H54 (cell line): Measurements from ENCODE around the gene UNC5B.
A peak's percentile ranks its signal among the peaks of the same experiment; 100 is the strongest.

Experiments
- DNase-seq: peaks from one replicate; pipeline ENCODE4 v3.0.0; 2011; ENCODE audit warnings: low spot score, mixed read lengths; ENCODE audit not compliant: insufficient read length
- FAIRE-seq: peaks from 3 replicates; lab custom pipeline; 2011; peaks lifted over from hg19 to GRCh38; lab: Jason Lieb, UNC
- POLR2A ChIP-seq: IDR thresholded peaks from 2 replicates; pipeline ENCODE4 v1.6.1; 2011; ENCODE audit warnings: low read depth, mild to moderate bottlenecking, low read length

UNC5B gene

GRCh38 chr10:71316056-71316785, 103.9 kb downstream of the UNC5B start:
- TF ChIP-seq POLR2A = no peak
- DNase-seq (no peak), FAIRE-seq (no peak)

- no peak for FAIRE-seq
- DNase-seq = no peak
- TF ChIP-seq POLR2A = no peak
Measured at GRCh38 chr10:71316786-71317160, 104.4 kb downstream of the UNC5B start.

GRCh38 chr10:71317739-71318138, 105.4 kb downstream of the UNC5B start:
- no peak for FAIRE-seq
- DNase-seq = no peak

GRCh38 chr10:71319042-71319799, 106.9 kb downstream of the UNC5B start, which contains the start of gene SLC29A3:
Gene SLC29A3, plus strand, starts transcription at chr10:71319259. Its CDS starts 51 bp downstream, at chr10:71319310.
- peak; percentile 42; the same call in 1 of the 2 replicates for TF ChIP-seq POLR2A
- FAIRE-seq (no peak), DNase-seq (peak; percentile 96)

More at GRCh38 chr10:71317739-71318138, 105.4 kb downstream of the UNC5B start:
- TF ChIP-seq POLR2A = no peak

GRCh38 chr10:71319800-71320392, 107.5 kb downstream of the UNC5B start:
- no peak for FAIRE-seq

GRCh38 chr10:71320592-71320991, 108.2 kb downstream of the UNC5B start:
- DNase-seq (no peak), FAIRE-seq (no peak)
- no peak for TF ChIP-seq POLR2A

More at GRCh38 chr10:71319800-71320392, 107.5 kb downstream of the UNC5B start:
- TF ChIP-seq POLR2A = no peak
- no peak for DNase-seq

GRCh38 chr10:71321386-71321785, 109.0 kb downstream of the UNC5B start:
- TF ChIP-seq POLR2A = no peak
- FAIRE-seq (no peak), DNase-seq (no peak)

- TF ChIP-seq POLR2A = no peak
- DNase-seq (peak; percentile 44), FAIRE-seq (peak; percentile 64)
Measured at GRCh38 chr10:71323407-71323806, 111.0 kb downstream of the UNC5B start.

- TF ChIP-seq POLR2A = no peak
- FAIRE-seq (no peak), DNase-seq (no peak)
Measured at GRCh38 chr10:71324743-71325142, 112.4 kb downstream of the UNC5B start.

- FAIRE-seq (no peak), DNase-seq (no peak)
- TF ChIP-seq POLR2A = no peak
Measured at GRCh38 chr10:71325267-71325666, 112.9 kb downstream of the UNC5B start.

- no peak for TF ChIP-seq POLR2A
- FAIRE-seq (no peak), DNase-seq (no peak)
Measured at GRCh38 chr10:71326464-71326881, 114.1 kb downstream of the UNC5B start.

- FAIRE-seq (no peak), DNase-seq (no peak)
- TF ChIP-seq POLR2A = no peak
Measured at GRCh38 chr10:71330789-71331404, 118.5 kb downstream of the UNC5B start.

- TF ChIP-seq POLR2A = no peak
- DNase-seq = no peak
- no peak for FAIRE-seq
Measured at GRCh38 chr10:71331736-71332135, 119.4 kb downstream of the UNC5B start.
